Fibroblast of pulmonary artery (primary cell): ENCODE measurements around the gene HNRNPH3.

Experiments used
- DNase-seq: peaks from one replicate; pipeline ENCODE4 v3.0.0-alpha.2; 2010; ENCODE audit warnings: low read depth
- H3K4me3 ChIP-seq: replicated peaks from 2 replicates; pipeline ENCODE4 v1.5.1; 2011; ENCODE audit warnings: low read depth, mild to moderate bottlenecking, control low read depth, low read length, moderate library complexity
- CTCF ChIP-seq: IDR thresholded peaks from 2 replicates; pipeline ENCODE4 v1.5.1; 2011; ENCODE audit warnings: mild to moderate bottlenecking, control low read depth, low read length, inconsistent platforms; ENCODE audit errors: missing control alignments

The HNRNPH3 gene

GRCh38 chr10:68332259-68333057 is 594 bp downstream of the HNRNPH3 start, which contains the start of gene PBLD:
PBLD (minus strand) TSS chr10:68332928; CDS start chr10:68306844, 26,084 bp downstream.
- DNase-seq, result peak; percentile 86
- peak; percentile 57 for TF ChIP-seq CTCF
- H3K4me3 ChIP-seq, result peak within 1 kb of the TSS; percentile 87

GRCh38 chr10:68333058-68333395 is 1.2 kb downstream of the HNRNPH3 start:
- H3K4me3 ChIP-seq, result peak overlapping the region; percentile 87
- no peak for TF ChIP-seq CTCF
- peak; percentile 74 for DNase-seq

- no peak for DNase-seq
- H3K4me3 ChIP-seq, result peak overlapping the region; percentile 87
- no peak for TF ChIP-seq CTCF
These were observed 1.9 kb downstream of the HNRNPH3 start for GRCh38 chr10:68333440-68334431.

- DNase-seq, result no peak
These were observed 3.0 kb downstream of the HNRNPH3 start for GRCh38 chr10:68334672-68335467.

GRCh38 chr10:68336754-68337351 is 5.0 kb downstream of the HNRNPH3 start:
- TF ChIP-seq CTCF, result no peak
- no peak for DNase-seq
- H3K4me3 ChIP-seq, result peak overlapping the region; percentile 10

More at GRCh38 chr10:68334672-68335467, 3.0 kb downstream of the HNRNPH3 start:
- H3K4me3 ChIP-seq, result peak overlapping the region; percentile 87
- no peak for TF ChIP-seq CTCF
